8988T (cell line): ENCODE measurements around the gene SFXN2.
"Not testable (repeated sequence)": the region's sequence is repeated elsewhere in the genome, so short reads cannot be mapped to it uniquely, and the experiment has no call there.

Source experiments
- DNase-seq: peaks from one replicate; pipeline ENCODE4 v3.0.0; 2011

SFXN2 gene

DNA sequence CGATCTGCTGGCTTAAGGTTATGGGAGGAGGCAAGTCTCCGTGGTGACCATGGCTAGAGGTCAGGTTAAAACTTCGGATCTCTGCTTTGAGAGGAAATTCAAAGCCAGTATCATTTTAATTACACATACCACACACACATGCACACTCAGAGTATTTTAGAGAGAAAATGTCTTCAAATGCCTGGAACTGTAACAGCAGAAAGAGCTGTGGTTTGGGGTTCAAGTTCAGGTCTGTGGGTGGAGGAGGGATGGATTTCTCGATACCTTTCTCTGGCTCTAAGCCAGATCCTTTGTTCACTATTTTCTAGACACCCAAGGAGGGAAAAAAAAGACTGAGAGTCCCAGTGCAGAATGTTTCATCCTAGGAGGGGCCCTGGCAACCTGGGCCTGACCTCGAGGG lies 32.7 kb upstream of the SFXN2 start:
- DNase-seq: no peak

DNA sequence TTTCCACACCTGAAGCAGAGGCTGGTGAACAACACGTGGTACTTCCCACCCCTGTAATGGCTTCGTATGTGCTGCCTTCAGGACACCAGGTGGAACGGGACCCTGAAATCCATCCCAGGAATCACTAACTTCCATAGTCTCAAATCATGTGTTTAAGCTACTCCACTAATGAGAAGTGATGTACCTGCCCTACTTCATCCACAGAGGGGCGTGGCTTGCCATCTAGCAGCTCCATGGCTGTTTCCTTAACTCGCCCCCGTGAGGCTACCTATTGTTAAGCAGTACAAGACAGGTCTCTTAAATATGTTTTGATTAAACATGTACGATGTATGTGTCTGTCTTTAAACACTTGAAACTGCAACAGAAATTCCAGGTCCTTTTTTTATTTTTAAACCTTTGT lies 32.0 kb upstream of the SFXN2 start:
- DNase-seq: no peak

DNA sequence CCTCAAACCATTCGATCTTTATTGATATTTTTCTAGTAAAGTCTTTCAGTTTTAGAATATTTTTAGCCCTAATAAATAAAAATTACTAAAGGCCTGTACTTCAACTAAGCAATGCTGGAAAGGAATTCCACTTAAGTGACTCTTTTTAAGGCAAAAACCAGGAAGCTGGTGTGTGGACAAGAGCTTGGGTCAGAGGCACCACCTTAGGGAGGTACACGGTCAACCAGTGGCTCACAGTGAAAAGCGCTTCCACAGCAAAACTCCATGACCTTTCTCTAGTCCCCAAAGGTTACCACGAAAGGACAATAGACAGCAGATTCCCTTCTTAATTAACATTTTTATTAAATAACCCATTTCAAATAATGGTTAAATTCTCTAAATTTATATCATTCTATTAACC lies 31.5 kb upstream of the SFXN2 start:
- no peak for DNase-seq

DNA sequence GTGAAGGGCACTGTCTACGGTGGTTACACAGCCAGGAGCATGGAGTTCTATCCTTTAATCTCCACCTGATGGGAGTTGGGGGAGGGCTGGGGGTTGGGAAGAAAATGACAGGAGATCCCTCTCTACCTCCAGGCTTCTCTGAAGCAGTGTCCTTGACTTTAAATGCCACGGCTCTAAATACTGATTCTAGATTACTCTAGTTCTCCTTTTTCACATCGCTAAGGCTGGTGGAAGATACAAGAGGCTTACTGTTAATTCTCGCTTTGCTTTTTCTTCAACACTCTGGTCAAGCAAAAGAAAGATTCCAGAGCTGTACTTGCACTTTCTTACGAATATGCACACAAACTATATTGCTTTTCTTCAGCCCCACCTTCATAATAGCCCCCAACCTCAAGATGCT lies 30.7 kb upstream of the SFXN2 start:
- no peak for DNase-seq

DNA sequence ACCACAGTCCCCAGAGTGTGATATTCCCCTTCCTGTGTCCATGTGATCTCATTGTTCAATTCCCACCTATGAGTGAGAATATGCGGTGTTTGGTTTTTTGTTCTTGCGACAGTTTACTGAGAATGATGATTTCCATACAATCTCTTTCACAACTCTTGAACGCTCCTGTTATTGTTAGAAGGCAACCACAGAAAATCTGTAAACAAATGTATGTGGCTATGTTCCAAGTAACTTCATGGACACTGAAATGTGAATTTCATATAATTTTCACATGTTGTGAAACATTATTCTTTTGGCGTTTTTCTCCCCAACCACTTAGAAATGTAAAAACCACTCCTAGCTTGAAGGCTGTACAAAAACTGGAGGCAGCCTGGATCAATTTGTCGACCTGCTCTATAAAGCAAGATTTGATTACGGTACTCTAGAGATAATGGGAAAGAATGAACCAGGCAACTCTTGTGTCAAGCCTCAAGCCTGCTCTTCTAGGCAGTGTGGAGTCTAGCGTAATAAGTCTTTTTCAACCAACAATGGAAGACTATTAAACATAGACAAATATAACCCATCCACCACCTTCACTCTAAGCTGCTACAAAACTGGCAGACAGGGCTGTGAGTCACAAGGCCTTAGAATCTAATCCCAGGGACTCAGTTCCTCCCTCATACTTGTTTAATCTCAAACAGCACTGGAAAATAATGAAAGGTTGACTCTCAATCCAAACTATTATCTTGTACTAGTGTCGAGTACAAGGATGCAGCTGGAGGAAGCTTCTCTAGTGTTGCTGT lies 23.0 kb upstream of the SFXN2 start:
- no peak for DNase-seq

DNA sequence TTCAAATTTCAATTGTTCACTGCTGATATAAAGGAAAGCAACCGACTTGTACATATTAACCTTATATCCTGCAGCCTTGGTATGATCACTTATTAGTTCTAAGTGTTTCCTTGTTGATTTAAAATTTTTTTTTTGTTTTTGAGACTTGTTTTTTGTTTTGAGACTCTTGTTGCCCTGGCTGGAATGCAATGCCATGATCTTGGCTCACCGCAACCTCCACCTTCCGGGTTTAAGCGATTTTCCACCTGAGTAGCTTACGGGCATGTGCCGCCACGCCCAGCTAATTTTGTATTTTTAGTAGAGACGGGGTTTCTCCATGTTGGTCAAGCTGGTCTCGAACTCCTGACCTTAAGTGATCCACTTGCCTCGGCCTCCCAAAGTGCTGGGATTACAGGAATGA lies 19.0 kb upstream of the SFXN2 start:
- not testable (repeated sequence) for DNase-seq

DNA sequence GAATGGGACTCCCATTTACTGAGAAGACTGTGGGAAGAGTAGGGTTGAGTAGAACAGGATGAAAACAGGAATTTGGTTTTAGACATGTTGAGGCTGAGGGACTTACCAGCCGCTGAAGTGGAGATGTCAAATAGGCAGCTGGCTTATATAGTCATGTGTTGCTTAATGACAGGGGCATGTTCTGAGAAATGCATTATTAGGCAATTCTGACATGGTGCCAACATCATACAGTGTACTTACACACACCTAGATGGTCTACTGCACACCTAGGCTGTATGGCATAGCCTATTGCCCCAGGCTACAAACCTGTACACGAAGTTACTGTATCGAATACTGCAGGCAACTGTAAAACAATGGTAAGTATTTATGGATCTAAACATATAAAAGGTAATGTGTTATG lies 17.7 kb upstream of the SFXN2 start:
- DNase-seq: no peak

DNA sequence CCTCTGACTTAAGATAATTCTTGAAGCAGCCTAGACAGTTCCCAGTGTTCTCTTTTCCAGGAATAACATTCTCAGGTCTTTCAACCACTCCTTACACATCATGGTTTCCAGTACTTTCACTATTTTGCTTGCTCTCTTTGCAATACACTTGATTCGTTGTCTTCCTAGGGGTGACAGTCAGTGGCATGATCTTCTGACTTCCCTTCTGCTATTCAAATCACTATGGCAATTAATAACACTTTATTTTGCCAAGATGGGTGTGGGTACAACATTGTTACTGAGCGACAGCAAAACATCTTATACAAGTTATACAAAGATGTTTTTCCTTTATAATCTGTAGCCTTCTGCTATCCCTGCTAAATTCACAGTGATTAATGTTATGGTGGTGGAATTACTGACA lies 15.5 kb upstream of the SFXN2 start:
- no peak for DNase-seq

DNA sequence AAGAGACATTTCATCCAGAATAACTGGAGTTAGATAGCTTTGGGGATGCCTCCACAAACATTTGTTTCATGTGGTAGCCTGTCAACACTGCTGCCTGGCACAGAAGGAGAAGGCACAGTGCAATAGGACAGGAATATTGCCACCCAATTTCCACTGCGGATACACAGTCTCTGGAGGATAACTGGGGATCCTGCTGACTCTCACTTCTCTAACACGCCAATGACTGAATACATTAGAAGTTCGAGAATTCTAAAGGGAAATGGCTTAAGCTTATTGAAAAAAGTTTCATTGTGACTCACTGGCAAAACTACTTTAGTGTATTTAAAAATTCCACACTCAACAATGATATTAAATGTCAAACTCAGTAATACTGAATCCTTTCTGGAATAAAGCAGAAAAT lies 13.2 kb upstream of the SFXN2 start:
- no peak for DNase-seq

DNA sequence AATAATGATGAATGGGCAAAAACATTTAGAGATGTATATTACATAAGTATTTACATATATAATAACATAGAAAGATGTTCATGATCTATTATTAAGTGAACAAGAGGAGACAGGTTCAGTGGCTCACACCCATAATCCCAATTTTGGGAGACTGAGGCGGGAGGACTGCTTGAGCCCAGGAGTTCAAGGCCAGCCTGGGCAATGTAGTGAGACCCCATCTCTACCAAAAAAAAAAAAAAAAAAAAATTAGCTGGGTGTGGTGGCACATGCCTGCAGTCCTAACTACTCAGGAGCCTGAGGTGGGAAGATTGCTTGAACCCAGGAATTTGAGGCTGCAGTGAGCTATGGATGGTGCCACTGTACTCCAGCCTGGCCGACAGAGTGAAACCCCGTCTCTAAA lies 12.6 kb upstream of the SFXN2 start:
- DNase-seq: no peak

DNA sequence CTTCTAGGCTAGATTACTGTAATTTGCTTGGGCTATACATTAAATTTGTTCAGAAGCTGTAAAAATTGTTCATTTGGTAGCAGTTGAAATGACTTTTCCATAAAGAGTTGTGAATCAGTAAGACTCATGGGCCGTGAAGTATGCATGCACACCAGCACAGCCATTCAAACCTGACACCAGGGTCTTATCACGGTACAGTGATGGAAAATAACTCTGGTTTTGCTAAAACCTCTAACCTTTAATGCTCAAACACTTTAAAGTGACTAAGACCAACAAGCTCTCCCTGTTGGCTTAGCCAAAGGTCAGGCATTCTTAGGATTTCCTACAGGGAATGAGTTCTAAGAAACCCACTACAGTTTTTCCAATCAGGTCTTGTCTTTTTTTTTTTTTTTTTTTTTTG lies 11.7 kb upstream of the SFXN2 start:
- no peak for DNase-seq

DNA sequence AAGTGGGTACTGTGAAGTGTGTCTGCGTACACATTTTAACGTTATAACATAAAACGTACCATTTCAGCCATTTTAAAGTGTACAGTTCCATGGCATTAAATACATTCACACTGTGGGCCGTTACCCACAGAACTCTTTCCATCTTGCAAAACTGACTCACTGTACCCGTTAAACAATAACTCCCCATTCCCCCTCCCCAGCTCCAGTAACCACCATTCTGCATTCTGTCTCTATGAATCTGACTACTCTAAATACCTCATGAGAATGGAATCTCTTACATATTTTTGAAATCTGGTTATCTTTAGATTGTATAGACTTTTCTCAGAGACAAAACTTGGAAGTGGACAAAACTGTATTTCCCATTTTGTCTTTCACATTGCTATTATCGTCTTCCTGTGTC lies 9.5 kb upstream of the SFXN2 start:
- DNase-seq: no peak

DNA sequence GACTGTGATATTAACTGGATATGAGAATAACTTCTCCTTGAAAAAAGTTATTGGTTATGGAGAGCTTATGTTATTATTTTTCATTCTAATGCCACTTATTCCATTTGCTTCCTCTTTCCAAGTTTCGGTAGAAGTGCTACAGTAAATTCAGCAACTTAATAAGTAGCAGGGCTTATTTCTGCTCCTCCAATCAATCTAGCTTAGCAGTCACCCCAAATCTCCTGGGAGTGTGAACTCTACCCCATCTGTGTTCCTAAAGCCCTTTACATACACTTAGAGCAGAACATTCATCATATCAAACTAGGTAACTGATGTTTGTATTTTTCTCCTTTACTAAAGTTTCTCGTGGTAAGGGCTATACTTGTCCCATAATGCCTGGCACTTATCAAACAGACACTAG lies 8.9 kb upstream of the SFXN2 start:
- DNase-seq: no peak

DNA sequence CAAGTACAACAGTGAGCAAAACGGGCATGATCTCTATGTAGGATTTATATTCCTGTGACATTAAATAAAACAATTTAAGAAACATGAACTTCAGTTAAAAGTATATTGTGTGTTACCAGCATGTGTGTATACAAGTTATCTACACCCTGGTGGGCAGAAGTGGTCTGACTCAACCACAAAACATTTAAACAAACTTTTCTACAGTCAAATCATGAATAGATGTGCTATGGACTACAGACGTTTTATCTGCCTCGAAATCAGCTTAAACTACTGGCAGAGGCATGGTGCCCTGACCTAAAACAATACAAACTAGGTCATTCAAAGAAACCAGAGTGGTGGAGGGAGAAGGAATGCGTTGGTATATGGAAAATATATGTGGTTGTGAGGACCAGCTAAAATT lies 3.8 kb upstream of the SFXN2 start:
- DNase-seq: no peak

DNA sequence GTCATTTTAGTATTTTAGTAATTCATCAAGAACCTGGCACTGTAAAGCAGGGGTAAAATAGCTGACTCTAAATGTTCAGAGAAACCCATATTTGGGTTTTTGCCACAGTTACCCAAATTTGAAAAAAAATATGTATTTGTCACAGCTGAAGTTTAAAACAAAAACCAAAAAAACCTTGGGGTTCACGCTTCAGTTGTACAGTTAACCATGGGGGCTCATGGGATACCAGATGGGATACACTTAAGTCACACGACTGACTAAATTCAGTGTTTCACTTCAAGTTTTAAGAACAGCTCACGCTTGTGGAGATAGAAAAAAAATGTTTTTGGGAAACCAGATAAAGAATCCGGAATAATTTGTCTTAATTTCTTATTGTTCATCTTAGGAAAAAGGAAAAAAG lies 2.3 kb upstream of the SFXN2 start:
- no peak for DNase-seq

DNA sequence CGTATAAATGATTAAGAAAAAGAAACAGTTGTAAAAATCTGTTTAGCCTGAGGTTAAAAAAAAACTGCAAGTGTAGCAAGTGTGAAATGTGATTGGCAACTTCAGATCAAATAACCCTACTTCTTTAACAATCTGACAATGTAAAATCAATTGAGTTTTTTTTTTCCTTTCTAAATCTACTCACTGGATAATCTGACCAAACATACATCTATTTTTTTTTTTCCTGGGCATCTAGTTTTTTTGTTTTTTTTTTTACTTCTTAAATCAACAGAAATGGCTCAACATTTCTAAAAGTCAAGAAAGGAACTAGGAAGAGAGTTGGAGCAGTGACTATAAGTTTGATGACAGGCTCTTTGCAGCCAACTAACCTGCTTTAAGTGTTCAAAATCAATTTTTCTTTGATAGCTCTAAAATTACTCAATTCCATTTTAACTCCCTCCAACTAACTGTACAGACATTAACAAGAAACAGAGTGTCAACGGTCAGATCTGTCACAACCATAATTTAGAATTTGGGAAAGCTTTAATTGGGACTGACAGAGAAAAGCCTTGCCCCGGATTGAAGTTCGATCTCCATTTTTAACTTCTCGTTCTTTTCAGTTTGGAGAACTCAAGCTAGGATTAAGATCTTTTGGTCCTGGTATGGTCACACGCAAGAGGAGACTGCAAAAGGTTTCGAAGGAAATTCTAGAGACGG lies 1.4 kb upstream of the SFXN2 start:
- DNase-seq: no peak

DNA sequence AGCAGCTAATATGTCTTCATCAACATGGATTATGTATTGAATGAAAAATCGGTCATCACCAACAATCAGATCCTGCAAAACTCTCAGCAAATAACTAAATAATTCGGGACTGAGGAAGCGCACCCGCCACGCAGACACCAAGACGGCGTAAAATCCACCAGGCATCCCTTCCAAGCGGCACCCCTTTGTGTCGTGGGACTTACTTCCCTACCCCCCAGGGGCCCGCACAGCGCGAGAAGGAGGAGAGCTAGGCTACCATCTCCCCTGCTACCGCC lies 960 bp upstream of the SFXN2 start:
- no peak for DNase-seq

DNA sequence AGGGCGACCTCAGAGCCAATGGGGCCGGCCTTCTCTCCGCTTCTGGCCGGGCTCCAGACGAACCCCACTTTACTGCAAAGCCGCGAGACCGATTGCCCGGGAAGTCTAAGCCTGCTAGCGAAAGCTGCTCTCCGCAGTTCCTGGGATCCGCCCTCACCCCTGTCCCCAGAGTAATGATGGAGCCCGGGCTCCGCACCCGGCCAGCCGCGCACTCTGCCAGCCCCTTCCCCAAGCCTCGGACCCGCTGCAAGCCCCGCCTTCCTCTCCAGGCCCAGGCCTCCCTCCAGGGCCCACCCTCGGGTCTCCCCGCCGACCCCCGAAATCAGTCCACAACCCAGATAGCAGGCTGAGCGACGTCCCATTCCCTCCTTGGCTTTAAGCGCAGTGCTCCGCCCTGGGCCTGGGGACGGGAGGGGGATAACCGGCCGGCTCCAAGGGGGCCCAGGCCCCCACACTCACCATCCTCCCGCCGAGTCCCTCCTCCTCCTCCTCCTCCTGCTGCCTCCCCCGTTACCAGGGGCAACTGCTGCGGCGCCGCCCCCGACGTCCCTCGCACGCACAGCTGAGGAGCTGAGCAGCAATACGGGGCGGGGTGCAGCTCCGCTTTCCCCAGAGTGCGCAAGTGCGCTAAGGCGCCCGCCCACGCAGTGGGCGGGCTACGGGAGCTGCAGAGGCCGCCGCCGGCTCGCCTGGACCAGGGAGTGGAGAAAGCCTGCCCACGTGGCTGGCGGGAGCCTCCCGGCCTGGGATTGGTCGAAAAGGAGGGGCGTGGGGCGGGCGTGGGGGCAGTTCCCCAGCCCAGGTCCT lies 419 bp upstream of the SFXN2 start, which contains the start of gene ARL3:
Gene ARL3 (minus strand): TSS at position 584 of the 807 bp plus-strand sequence. CDS start 122 bp downstream, at position 462.
- DNase-seq: peak; percentile 94

DNA sequence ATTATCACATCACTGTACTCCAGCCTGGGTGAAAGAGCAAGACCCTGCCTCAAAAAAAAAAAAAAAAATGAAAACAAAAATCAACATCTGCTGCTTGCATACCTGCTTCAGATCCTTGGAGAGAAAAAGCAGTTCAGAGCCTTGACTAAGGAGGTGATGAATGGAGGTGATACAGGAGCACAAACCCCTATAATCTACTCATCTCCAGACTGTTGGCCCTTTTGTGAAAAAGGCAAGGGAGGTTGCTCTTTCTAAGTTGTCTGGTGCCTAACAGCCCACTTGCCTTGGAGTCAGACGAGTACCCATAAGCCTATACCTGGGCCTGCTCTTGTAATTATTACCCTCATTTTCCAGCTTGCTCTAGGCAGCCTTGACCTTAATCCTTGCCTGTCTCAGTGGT lies 1.4 kb downstream of the SFXN2 start:
- DNase-seq: no peak

DNA sequence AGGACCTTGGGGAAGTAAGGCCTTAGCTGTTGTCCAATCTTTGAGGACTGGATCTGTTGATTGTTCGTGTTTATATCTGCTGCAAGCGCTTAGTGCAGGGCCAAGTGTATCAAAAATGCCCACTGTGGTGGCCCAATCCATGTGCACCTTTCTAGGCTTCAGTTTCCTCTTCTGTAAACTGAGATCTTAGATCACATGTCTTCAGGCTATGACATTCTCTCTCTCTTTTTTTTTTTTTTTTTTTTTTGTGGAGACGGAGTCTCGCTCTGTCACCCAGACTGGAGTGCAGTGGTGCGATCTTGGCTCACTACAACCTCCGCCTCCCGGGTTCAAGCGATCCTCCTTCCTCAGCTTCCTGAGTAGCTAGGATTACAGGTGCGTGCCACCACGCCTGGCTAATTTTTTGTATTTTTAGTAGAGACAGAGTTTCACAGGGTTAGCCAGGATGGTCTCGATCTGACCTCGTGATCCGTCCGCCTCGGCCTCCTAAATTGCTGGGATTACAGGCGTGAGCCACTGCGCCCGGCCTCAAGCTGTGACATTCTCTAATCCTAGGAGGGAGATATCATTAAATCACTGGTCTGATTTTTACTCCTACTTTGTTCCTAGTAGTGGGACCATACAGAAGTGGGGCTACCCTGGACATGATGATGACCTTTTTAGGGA lies 2.6 kb downstream of the SFXN2 start:
- not testable (repeated sequence) for DNase-seq

DNA sequence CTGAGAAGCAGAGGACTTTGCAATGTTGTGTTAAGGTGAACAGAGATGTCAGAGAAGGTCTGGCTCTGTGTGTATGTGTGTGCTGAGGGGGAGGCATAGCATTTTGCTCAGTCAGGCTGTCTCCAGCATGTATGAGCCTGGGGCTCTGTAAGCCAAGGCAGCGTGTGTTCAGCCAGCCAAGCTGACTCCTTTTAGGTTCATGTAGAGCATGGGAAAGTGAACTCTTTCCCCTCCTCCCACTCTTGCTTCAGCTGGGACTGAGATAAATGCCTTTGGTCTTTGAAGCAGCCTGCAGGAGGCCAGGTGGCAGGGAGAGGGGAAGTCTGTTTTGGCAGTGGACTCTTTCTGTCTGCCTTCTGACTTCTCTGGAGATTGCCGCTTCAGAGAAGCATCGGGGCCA lies 3.8 kb downstream of the SFXN2 start:
- no peak for DNase-seq

DNA sequence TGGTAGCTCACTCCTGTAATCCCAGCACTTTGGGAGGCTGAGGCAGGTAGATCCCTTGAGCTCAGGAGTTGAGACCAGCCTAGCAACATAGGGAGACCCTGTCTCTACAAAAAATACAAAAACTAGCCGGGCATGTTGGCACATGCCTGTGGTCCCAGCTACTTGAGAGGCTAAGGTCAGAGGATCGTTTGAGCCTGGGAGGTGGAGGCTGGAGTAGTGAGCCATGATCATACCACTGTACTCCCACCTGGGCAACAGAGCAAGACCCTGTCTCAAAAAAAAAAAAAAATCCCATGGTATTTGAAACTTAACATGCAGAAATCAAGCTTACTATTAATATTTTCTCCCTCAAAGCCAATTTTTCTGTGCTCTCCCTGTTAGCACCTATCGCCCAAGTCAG lies 5.9 kb downstream of the SFXN2 start:
- DNase-seq: no peak

DNA sequence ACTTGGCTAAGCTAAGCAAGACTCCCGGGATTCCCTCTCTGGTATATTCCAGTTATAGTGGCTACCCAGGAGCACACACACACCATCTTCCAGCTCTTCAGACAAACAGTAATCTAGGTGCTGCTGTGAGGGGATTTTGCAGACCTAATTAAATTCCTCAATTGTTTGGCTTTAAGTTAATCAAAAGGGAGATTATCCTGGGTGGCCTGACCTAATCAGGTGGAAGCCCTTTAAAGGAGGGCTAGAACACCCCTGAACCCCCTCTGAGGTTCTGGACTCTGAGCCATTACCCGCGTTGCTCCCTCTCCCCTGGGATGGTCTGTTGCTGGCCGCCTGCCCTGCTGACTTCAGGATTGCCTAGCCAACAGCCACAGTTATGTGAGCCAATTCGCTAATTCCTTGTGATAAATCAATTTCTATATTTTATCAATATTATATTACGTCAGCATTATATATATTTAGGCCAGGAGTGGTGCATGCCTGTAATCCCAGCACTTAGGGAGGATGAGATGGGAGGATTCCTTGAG lies 6.4 kb downstream of the SFXN2 start:
- DNase-seq: no peak
